SJCRH30 (cell line): ENCODE data around the gene PON1. TPM values are rescaled to one million over a fixed set of nuclear protein-coding genes. Genes with fewer than 3 reads are reported as not detected.

Experiments used
- DNase-seq, 2 experiments: peaks; one replicate each; pipeline ENCODE4 v3.0.0-alpha.2; 2015 to 2020
- H3K27ac ChIP-seq: fragments of 250-450 bp; sonication (Bioruptor Pico); 2 replicates; pipeline ENCODE4 v1.5.1; 2020; ENCODE audit warnings: mild to moderate bottlenecking, moderate library complexity
- H3K27me3 ChIP-seq: fragments of 250-450 bp; sonication (Bioruptor Pico); 2 replicates; pipeline ENCODE4 v1.5.1; 2020; ENCODE audit warnings: mild to moderate bottlenecking, moderate library complexity
- H3K36me3 ChIP-seq: fragments of 250-450 bp; sonication (Bioruptor Pico); 2 replicates; pipeline ENCODE4 v1.5.1; 2020; ENCODE audit warnings: mild to moderate bottlenecking, moderate library complexity
- H3K4me1 ChIP-seq: fragments of 250-450 bp; sonication (Bioruptor Pico); 2 replicates; pipeline ENCODE4 v1.5.1; 2020; ENCODE audit warnings: mild to moderate bottlenecking, moderate library complexity
- H3K4me3 ChIP-seq: fragments of 250-450 bp; sonication (Bioruptor Pico); 2 replicates; pipeline ENCODE4 v1.5.1; 2020; ENCODE audit warnings: mild to moderate bottlenecking, moderate library complexity
- H3K9me3 ChIP-seq: fragments of 250-450 bp; sonication (Bioruptor Pico); replicated peaks from 2 replicates; pipeline ENCODE4 v1.5.1; 2020; ENCODE audit warnings: mild to moderate bottlenecking, moderate library complexity
- total RNA-seq: library from RNA; depleted of rRNA; stranded (reverse); fragments of >200 nt; shearing (Covaris generic); gene quantifications from 2 replicates; pipeline ENCODE4 v1.2.3, GENCODE V29; 2014; rRNA removed

Gene PON1
- total RNA-seq = 0.28 and 0.84 TPM in 2 replicates

GRCh38 chr7:95324431-95324830 lies at the start of gene PON1:
Gene PON1, minus strand, starts transcription at chr7:95324532. Its CDS starts 57 bp downstream, at chr7:95324475.
- H3K27ac ChIP-seq = no peak within 1 kb of the TSS
- peaks cover 36% of the 10 kb centered on the region for H3K4me1 ChIP-seq
- DNase-seq = no peak
- no peaks in the 10 kb centered on the region for H3K36me3 ChIP-seq
- H3K4me3 ChIP-seq = no peak within 1 kb of the TSS
- H3K9me3 ChIP-seq = peaks cover 17% of the 10 kb centered on the region; the same call in 1 of the 2 replicates
- no peaks in the 10 kb centered on the region for H3K27me3 ChIP-seq

- Histone ChIP-seq H3K4me3 (no peak overlapping the region), H3K4me1 (no peaks in the 10 kb centered on the region; the same call in 1 of the 2 replicates), H3K36me3 (no peaks in the 10 kb centered on the region), H3K27ac (no peak overlapping the region), H3K27me3 (no peaks in the 10 kb centered on the region), H3K9me3 (peaks cover 8% of the 10 kb centered on the region)
- DNase-seq = no peak
Observed at GRCh38 chr7:95373323-95373722, 49.0 kb upstream of the PON1 start.

DNA sequence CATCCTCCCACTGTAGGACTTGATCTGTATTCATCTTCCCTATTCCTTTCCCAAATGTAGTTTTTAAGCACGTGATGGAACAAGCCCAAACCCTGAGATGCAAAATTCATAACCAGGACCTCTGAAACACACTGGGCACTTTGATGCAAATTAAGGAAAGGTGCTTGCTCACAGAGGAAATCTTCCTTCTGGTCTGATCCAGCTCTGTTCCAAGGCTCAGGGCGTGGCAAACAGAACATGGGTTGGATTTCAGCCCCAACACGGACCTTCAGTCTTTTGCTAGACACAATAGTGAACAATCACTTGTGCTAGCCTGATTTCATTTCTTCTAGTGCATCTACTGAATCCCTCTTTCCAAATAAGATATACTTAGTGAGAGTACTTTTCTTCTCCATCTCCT lies 43.9 kb upstream of the PON1 start:
- Histone ChIP-seq H3K27me3 (no peaks in the 10 kb centered on the region), H3K27ac (no peak overlapping the region), H3K4me3 (no peak overlapping the region), H3K36me3 (no peaks in the 10 kb centered on the region), H3K9me3 (no peaks in the 10 kb centered on the region), H3K4me1 (no peaks in the 10 kb centered on the region; the same call in 1 of the 2 replicates)
- DNase-seq = no peak

DNA sequence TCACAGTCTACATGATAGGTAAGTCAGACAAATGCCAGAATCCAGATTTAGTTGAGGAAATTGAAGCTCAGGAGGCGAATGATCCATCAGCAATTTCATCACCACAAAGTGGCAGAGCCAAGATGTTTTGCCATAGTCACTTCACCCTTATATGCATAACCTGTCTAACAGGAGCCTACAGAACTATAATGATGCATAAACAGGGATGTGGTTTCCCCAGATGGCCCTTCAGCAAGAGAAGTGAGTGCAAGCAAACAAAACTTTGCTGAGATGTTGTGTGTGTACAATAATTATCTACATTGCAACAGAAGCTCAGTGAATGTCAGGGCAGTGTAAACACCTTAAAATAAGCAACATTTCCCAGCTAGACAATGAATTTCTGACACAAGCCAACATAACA lies 43.3 kb upstream of the PON1 start:
- H3K36me3 ChIP-seq = no peaks in the 10 kb centered on the region
- no peak overlapping the region for H3K4me3 ChIP-seq
- H3K27ac ChIP-seq = no peak overlapping the region
- H3K9me3 ChIP-seq = no peaks in the 10 kb centered on the region
- DNase-seq = no peak
- H3K4me1 ChIP-seq = no peaks in the 10 kb centered on the region; the same call in 1 of the 2 replicates
- no peaks in the 10 kb centered on the region for H3K27me3 ChIP-seq

DNA sequence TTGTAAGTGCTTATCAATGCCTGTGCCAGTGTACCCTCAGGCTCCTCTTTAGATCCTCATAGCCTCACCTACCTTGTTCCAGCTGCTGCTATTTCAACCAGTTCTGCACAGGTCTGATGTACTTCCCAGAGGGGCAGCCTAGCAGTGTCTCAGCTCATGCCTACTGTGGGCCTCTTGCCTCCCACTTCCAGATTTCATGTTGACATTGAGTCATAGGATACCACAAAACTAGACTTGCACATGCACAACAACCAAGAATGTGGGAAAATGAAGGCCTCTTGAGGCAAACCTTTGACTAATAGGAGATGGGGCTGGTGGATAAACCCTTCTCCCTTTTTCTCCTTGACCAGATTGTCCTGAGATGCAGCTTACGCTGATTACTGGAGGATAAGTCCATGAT lies 40.8 kb upstream of the PON1 start:
- Histone ChIP-seq H3K27ac (no peak overlapping the region), H3K4me3 (no peak overlapping the region), H3K27me3 (no peaks in the 10 kb centered on the region), H3K9me3 (no peaks in the 10 kb centered on the region), H3K4me1 (no peaks in the 10 kb centered on the region), H3K36me3 (no peaks in the 10 kb centered on the region)
- no peak for DNase-seq

GRCh38 chr7:95357623-95358022 lies 33.3 kb upstream of the PON1 start:
- peaks cover 10% of the 10 kb centered on the region; the same call in 1 of the 2 replicates for H3K9me3 ChIP-seq
- H3K36me3 ChIP-seq = no peaks in the 10 kb centered on the region
- H3K27ac ChIP-seq = no peak overlapping the region
- no peaks in the 10 kb centered on the region for H3K27me3 ChIP-seq
- peak in 1 of 2 experiments; percentile 25 for DNase-seq
- no peak overlapping the region for H3K4me3 ChIP-seq
- 0 out of 2 replicates have a peak, but pooled peaks cover 3% of the 10 kb centered on the region for H3K4me1 ChIP-seq

DNA sequence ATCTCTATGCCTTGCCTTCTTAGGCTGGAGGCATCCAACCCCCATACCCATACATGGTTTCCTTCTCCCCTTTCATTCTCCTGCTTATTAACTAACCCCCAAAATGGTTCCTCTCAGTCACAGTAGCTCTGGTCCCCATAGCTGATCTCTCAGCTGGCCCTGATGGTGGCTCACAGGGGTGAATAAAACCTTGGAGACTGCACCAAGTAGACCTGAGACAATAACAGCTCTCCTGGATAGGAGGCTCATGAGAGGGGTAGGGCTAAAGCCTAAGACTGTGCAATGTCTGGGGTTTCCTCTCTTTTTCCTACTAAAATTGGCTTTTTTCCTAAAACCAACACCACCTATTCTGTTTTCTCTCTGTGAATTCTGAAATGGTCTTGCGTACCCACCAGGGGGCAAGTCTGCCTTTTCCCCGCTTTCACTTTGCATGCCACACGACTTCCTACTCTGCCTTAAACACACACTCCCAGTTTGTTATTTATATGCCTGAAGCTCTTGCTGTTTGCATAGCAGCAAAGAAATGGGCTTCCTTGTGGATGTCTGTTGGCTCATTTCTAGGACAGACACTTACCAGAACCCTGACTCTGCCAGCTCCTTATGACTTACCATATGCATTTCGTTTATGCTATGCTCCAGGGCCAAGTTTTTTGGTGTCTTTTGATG lies 18.4 kb upstream of the PON1 start:
- no peaks in the 10 kb centered on the region for H3K9me3 ChIP-seq
- H3K27me3 ChIP-seq = no peaks in the 10 kb centered on the region
- no peaks in the 10 kb centered on the region for H3K36me3 ChIP-seq
- H3K27ac ChIP-seq = no peak overlapping the region
- H3K4me3 ChIP-seq = no peak overlapping the region
- no peak for DNase-seq
- H3K4me1 ChIP-seq = no peaks in the 10 kb centered on the region

- Histone ChIP-seq H3K27ac (no peak overlapping the region), H3K9me3 (no peaks in the 10 kb centered on the region), H3K4me3 (no peak overlapping the region), H3K27me3 (no peaks in the 10 kb centered on the region), H3K36me3 (no peaks in the 10 kb centered on the region), H3K4me1 (no peaks in the 10 kb centered on the region)
- DNase-seq = no peak
Observed at GRCh38 chr7:95342029-95342428, 17.7 kb upstream of the PON1 start.

GRCh38 chr7:95340491-95340890 lies 16.2 kb upstream of the PON1 start:
- no peak overlapping the region for H3K4me3 ChIP-seq
- no peaks in the 10 kb centered on the region for H3K36me3 ChIP-seq
- no peak overlapping the region for H3K27ac ChIP-seq
- H3K4me1 ChIP-seq = peaks cover 2% of the 10 kb centered on the region
- no peak for DNase-seq
- no peaks in the 10 kb centered on the region for H3K27me3 ChIP-seq
- H3K9me3 ChIP-seq = no peaks in the 10 kb centered on the region

GRCh38 chr7:95338832-95339231 lies 14.5 kb upstream of the PON1 start:
- peaks cover 16% of the 10 kb centered on the region for H3K4me1 ChIP-seq
- H3K4me3 ChIP-seq = no peak overlapping the region
- no peak overlapping the region for H3K27ac ChIP-seq
- H3K27me3 ChIP-seq = no peaks in the 10 kb centered on the region
- no peaks in the 10 kb centered on the region for H3K36me3 ChIP-seq
- 0 out of 2 replicates have a peak, but pooled peaks cover 1% of the 10 kb centered on the region for H3K9me3 ChIP-seq
- no peak for DNase-seq

DNA sequence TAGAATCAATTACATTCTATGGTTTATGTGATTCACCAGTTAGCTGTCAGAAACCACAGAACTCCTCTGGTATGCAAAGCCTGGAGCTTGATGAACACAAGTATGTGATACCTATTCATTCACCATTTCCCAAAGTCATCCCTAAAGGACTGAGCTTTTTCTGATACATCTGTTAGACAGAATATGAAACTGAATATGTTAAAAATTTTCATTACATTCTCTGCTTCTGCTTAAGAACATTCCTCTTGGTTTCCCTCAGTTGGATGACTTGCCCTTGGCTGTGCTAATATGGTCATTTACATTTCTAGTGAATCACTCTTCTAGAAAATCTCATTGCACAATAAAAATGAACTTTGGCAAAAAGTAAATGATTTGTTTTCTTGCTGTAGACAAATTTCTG lies 10.8 kb upstream of the PON1 start:
- DNase-seq = peak; percentile 22 to 40
- Histone ChIP-seq H3K4me1 (peaks cover 30% of the 10 kb centered on the region), H3K27me3 (no peaks in the 10 kb centered on the region), H3K36me3 (no peaks in the 10 kb centered on the region), H3K9me3 (0 out of 2 replicates have a peak, but pooled peaks cover 3% of the 10 kb centered on the region), H3K4me3 (no peak overlapping the region), H3K27ac (peak overlapping the region; percentile 37)

DNA sequence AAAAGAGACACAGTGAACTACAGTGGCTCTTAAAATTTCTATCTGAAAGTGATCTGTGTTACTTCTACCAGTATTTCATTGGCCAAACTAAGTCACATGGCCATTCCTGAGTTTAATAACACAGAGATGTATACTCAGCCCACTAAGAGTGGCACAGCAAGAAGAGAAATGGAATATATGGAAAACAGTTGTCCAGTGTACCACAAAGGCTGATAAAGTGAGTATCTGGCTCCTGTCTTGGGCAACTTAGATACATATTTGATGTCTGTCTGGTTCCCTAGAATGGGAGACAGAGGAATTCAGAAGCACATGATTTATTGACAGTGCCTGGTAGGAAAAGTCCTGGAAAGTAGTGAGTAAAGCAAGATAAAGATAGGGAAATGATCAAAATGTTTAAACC lies 10.1 kb upstream of the PON1 start:
- Histone ChIP-seq H3K27ac (peak overlapping the region; percentile 37), H3K27me3 (no peaks in the 10 kb centered on the region), H3K36me3 (no peaks in the 10 kb centered on the region), H3K4me1 (peaks cover 36% of the 10 kb centered on the region), H3K9me3 (0 out of 2 replicates have a peak, but pooled peaks cover 3% of the 10 kb centered on the region), H3K4me3 (no peak overlapping the region)
- no peak for DNase-seq

- Histone ChIP-seq H3K27me3 (no peaks in the 10 kb centered on the region), H3K36me3 (no peaks in the 10 kb centered on the region), H3K4me1 (peaks cover 64% of the 10 kb centered on the region), H3K27ac (peak overlapping the region; percentile 91), H3K4me3 (peak overlapping the region; percentile 35), H3K9me3 (peaks cover 15% of the 10 kb centered on the region; the same call in 1 of the 2 replicates)
- DNase-seq = peak in 1 of 2 experiments; percentile 44
Observed at GRCh38 chr7:95330961-95331337, 6.6 kb upstream of the PON1 start.

GRCh38 chr7:95330204-95330960 lies 6.0 kb upstream of the PON1 start:
- Histone ChIP-seq H3K9me3 (peaks cover 16% of the 10 kb centered on the region; the same call in 1 of the 2 replicates), H3K27ac (peak overlapping the region; percentile 91), H3K4me1 (peaks cover 61% of the 10 kb centered on the region), H3K4me3 (peak overlapping the region; percentile 35), H3K27me3 (no peaks in the 10 kb centered on the region), H3K36me3 (no peaks in the 10 kb centered on the region)
- peak; percentile 72 to 91 for DNase-seq

DNA sequence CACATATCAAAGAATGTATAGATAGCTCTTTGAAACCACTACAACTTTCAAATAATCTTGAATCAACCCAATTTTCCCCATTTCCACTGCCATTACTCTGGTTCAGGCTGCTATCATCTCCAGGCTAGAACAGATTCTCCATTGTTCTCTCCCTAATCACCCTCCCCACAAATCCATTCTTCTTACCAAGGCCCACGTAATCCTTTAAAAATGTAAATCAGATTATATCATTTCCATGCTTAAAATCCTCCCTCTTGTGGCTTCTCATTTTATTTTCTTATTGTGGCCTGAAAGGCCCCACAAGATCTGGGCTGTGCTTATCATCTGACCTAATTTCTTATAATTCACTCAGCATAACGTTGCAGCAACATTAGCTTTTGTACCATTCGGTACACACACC lies 3.0 kb upstream of the PON1 start:
- Histone ChIP-seq H3K9me3 (peaks cover 17% of the 10 kb centered on the region; the same call in 1 of the 2 replicates), H3K4me3 (no peak overlapping the region), H3K4me1 (peaks cover 55% of the 10 kb centered on the region), H3K27me3 (no peaks in the 10 kb centered on the region), H3K27ac (peak overlapping the region; percentile 67), H3K36me3 (no peaks in the 10 kb centered on the region)
- DNase-seq = peak; percentile 28 to 72
